ENCODE results near the gene TTLL1.
"Not testable (repeated sequence)": the region's sequence is repeated elsewhere in the genome, so short reads cannot be mapped to it uniquely, and the experiment has no call there.

TTLL1 gene

DNA sequence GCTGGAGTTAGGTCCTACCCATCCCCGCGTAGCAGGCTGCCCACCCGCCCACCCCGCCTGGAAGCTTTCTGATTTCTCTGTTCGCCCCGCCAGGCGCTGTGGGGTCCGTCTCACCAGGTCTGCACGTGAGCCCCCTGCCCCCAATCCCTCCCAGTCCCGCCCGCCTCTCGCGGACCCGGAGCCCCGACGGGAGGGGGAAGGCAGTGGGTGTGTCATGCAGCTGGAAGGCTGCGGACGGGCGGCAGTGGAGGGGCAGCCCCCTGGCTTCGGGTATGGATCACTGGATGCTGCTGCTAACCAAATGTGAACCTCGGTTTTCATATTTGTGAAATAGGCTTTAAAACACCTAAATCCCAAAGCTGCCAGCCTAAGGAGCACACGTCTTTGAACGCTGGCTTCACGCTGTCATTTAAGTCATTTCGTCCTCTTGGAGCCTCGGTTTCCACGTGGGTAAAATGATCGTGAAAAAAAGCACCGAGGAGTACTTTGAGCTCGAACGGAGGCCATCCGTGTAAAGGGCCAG is 20.8 kb upstream of the TTLL1 start:
- DNase-seq: no peak

DNA sequence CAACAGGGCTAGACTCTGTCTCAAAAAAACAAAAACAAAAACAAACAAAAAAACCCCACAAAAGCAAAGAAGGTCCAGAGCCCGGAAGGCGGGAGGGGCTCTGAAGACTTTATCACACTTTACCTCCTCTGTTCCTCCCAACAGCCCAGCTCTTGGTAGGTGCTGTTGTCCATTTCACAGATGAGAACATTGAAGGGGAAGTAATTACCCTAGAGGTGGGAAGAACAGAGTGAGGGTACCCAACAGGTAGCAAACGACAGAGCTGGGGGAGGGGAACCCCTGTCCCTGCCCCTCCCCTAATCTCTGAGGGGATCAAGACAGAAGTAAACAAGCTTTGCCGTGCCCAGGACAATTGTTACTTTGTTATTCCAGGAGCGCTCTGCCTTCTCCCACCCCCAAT is 20.3 kb upstream of the TTLL1 start:
- DNase-seq: no peak

DNA sequence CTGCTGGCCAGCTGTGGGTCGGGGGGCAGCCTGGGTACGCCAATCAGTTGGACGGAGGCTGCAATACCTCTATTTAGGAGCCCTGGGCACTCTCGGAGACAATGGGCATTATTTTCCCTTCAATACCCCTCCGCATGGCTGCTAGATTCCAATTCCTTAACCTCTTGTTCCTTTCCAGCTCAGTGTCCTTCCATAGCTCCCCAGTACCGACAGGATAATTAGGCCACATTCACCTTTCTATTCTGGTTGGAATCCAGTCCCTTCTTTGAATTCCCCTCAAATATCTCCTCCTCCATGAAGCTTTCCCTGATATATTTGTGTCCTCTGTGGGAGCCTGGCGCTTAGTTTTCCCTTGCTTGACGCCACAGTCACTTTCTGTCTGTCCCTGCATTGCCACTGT is 17.1 kb upstream of the TTLL1 start:
- DNase-seq: no peak

DNA sequence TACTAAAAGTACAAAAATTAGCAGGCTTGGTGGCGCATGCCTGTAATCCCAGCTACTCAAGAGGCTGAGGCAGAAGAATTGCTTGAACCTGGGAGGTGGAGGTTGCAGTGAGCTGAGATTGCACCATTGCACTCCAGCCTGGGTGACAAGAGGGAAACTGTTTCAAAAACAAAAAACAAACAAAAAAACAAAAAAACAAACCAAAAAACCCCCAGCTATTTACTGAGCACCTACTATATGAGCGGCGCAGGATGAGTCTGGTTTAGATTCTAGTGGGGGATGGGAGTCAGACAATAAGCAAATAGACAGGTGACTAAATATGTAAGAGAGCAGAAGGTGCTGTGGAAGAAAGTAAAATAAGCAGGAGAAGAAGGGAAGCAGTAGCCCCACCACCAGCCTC is 15.8 kb upstream of the TTLL1 start:
- not testable (repeated sequence) for DNase-seq

DNA sequence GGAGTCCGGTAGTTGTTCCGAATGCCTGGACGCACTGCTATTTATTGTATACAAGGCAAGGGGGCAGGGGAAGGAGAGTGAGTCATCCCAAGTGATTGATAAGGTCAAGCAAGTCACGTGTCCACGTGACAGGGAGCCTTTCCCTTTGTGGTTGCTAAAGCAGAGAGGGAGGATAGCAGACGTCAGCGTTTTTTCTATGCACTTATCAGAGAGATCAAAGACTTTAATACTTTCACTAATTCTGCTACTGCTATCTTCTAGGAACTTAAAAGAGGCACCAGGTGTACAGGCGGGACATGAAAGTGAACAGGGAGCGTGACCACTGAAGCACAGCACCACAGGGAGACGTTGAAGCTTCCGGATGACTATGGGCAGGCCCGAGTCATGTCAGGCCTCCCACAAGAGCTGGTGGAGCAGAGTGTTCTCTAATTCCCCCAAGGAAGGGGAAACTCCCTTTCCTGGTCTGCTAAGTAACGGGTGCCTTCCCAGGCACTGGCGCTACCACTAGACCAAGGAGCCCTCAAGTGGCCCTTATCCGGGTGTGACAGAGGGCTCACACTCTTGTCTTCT is 14.9 kb upstream of the TTLL1 start:
- not testable (repeated sequence) for DNase-seq

DNA sequence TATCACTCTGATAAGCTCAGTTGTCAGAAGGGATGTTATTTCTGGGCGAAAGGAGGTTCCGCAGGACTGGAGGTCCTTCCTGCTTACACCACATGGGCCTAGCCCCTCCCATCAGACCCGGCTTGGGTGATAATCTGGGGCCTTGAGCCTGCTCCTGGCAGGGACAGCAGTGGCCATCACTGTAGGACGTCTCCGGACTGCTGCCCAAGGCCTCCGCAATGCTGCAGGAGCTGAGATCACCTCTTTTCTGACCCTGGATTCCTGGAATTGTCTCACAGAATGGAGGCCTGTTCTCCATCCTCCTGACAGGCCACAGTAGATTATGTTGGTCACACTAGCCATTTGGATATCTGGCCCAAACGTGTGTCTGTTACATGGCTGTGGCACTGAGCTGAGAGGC is 12.1 kb upstream of the TTLL1 start:
- no peak for DNase-seq

DNA sequence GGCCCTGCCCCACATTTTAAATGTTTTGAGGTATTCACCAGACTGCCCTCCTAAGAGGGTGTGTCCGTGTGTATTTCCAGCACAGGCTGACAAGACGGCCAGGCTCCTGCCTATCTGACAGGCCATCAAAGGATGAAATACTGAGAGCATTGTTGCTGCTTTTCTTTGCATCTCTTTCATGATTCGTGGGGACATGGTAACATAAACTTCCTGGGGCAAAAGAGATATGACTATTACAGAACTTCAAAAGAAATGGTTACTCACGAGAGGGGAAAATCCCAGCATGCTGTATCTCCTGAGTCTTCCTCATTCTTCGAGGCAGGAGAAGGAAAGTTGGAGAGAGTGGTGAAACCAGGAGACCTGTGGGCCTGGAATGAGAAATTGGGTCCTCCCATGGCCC is 11.0 kb upstream of the TTLL1 start:
- DNase-seq: no peak

DNA sequence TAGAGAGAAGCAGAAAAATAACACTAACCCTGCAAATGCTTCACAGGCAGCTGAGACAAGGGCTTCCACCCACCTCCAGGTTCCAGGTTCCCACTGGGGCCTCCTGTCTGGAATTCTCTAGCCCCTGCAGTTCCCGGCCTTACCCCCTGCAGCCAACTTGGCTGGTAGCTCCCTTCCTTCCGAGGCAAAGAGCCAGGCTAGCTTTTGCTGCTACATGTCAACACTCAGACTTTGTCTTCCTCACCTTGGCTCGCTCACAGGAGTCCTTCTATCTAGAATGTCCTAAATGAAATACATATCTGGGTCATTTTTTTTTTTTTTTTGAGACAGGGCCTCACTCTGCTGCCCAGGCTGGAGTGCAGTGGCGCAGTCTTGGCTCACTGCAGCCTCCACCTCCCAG is 9.9 kb upstream of the TTLL1 start:
- no peak for DNase-seq

DNA sequence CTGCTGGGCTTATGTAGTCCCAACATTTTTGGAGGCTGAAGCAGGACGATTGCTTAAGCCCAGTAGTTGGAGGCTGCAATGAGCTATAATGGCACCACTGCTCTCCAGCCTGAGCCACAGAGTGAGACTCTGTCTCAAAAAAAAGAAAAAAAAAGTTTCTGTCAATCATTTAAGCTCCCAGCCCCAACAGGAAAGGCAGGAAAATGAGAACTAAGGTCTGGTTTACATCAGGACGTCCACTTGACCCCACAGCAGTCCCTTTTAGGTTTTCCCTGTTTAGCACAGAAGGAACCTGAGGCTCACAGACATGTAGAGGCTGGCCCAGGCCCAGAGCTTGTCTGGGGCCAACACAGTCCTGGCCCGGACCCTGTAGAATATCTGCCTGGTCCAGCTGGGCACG is 9.2 kb upstream of the TTLL1 start:
- no peak for DNase-seq

DNA sequence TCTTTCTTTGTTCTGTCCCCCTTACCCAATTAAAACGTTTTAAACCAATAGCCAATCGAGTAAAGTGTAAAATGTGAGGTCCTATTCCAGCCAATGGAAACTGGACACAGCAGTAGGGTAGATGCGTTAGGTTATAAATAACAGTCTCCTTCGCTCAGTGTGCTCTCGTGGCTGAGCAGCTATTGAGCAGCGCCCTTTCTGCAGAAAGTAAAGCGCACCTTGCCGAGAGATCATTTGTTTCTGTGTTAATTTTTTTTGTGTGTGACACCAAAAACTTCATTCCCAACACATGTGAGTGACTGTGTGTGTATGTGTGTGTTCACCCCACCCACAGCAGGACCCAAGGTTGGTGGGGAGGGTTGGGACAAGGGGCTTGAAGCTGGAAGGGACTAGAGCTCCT is 7.2 kb upstream of the TTLL1 start:
- DNase-seq: no peak

DNA sequence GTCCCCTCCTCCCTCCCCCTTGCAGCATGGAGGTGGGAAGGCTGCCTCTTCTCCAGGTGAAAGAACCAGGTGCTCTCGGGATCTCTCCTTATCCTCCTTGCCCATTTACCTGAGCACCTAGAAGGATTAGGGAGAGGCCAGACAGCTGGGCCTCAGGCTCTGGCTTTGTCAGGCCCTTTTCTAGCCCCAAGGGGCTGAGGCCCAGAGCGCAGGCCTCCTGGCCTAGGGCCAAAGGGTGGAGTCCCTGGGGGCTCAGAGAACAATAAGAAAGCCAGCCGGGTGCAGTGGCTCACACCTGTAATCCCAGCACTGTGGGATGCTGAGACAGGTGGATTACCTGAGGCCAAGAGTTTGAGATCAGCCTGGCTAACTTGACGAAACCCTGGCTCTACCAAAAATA is 5.4 kb upstream of the TTLL1 start:
- DNase-seq: no peak

DNA sequence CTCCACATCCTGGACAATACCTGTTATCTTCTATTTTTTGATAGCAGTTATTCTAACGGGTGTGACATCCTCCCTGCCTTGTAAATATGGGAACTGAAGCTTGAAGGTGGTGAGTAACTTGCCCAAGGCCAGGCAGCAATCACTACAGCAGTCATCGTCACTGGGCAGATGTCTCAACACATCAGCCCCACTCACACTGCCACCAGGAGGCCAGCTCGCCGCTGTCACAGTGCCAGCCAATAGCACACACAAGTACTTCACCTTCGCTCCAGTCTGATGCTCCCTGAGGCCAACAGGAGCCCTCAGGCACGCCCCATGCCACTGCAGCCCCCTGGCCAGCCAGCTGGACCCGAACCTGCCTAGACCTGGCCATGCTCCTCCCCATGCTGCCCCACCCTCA is 4.9 kb upstream of the TTLL1 start:
- DNase-seq: no peak

DNA sequence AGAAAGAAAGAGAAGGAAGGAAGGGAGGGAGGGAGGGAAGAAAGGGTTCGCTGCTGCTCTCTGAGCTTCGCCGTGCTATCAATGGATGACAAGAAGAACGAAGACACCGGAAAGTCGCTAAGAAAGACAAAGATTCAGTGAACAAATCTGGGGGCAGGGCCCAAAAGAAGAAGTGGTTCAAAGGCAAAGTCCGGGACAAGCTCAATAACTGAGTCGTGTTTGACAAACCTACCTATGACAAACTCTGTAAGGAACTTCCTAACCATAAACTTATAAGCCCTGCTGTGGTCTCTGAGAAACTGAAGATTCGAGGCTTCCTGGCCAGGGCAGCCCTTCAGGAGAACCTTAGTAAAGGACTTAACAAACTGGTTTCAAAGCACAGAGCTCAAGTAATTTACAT is 2.9 kb upstream of the TTLL1 start:
- no peak for DNase-seq

DNA sequence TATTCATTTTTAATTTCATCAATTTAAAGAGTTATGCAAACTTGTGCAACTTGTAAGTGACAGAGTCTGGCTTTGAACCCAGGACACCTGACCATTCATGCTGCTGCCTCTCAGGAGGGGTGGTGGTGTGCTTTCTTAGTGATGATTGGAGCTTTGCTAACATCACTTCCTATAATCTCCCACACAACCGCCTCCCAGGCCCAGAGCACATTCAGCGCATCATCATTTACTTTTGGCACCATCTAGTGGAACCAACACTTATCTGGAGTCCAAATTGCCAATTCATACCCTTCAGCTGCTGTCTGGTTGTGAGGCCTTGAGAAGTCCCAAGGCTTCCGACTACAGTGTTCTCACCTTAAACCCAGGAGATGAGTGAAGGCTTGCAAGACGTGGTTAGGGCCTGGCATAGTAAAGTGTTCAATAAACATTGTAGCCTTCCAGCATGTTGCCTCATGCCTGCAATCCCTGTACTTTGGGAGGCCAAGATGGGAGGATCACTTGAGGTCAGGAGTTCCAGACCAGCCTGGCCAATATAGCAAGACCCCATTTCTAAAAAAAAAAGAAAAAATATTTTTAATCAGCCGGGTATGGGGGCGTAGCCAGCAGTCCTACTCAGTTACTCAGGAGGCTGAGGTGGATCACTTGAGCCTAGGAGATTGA is 1.1 kb upstream of the TTLL1 start:
- peak; percentile 29 to 40 for DNase-seq

DNA sequence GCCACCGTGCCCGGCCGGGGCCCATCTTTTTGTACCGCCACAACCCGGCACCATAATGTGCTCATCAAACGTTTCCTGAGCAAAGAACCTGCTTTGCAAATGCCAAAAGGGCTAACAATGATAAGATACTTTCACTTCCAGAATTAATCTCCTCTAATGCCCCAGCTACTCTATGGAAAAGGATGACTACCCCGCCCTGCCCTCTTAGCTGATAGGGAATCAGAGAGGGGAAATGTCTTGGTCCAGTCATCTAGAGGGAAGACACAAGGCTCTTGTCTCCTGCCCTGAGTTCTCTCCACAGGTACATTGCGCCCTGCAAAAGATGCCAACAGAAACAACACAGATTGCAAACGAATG is 586 bp downstream of the TTLL1 start:
- DNase-seq: peak in 1 of 2 donors; percentile 15

DNA sequence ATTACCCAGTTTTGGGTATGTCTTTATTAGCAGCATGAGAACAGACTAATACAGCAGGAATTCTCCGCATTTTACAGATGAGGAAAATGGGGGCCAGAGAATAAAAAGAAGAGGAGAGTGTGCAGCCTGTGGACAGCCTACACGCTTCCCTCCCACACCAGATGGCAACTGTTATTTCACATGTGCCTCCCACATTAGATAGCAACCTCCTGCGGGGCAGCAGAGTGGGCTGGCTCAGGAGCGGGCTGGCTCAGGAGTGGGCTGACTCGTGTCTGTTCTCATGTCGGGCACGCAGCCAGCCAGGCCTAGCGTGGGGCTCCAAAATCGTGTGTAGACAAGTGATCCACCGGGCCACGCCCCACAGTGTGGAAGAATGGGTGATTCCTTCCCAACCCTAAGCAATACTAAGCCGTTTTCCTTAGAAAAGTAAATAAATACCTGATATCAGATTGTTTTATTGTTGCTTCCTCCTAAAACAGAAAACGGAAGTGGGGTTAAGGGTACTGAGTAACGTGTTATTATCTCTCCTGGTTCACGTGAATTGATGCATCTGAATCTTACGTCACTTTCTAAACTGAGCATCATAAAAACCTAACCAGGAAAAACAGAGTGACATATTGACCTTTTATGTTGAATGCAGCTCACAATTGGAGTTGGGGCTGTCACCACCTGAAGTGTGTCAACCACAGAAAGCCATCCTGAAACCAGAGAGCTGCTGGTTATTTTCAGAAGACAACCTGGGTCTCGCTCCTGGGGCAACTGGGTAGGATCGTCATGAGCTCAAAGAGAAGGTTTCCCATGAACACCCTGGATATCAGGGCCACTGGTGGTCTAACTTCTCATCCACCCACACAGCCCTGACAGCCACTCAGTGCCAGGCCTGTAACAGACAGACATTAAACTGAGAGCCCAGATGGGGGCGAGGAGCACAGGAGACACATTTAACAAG is 3.3 kb downstream of the TTLL1 start:
- no peak for DNase-seq

DNA sequence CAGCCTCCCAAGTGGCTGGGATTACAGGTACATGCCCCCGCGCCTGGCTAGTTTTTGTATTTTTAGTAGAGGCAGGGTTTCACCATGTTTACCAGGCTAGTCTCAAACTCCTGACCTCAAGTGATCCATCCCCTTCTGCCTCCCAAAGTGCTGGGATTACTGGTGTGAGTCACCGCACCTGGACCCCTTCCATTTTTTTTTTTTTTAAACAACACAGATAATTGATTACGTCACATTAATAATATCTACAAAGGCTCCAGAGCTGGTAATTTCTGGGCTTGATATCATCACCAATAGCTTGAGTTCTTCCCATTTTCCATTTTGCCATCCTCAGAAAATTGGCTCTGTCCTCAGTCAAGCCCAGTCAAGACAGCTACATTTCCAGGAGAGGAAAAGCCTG is 7.2 kb downstream of the TTLL1 start:
- DNase-seq: no peak

DNA sequence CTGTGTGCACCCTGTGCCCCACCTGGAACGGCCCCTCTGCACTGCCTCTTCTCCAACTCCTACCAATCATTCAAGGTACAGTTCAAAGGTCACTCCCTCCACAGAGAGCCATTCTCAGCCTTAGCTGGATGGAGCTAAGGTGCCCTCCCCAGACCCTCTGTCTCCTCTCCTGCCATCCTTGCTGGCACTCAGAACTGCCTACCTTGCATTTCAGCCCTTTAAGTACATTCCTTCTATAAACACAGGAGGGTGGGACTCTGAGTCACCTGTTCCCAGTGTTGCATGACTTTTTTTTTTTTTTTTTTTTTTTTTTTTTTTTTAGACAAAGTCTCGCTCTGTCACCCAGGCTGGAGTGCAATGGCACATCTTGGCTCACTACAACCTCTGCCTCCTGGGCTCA is 8.6 kb downstream of the TTLL1 start:
- no peak for DNase-seq

DNA sequence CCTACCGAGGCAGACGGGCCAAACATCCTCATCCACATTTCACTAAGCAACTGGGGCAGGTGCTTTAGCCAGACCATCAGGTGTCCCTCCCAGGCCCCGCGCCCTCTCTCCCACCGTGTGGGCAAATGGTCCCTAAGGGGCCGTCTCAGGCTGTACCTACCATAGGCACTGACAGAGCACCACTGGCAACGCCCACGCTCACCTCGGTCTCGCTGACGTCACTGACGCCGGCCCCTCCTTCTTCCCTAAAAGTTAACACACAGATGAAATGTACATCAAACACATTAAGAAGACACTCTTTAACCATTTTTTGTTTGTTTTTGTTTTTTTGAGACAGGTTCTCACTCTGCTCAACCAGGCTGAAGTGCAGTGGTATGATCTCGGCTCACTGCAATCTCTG is 9.4 kb downstream of the TTLL1 start:
- DNase-seq: no peak

DNA sequence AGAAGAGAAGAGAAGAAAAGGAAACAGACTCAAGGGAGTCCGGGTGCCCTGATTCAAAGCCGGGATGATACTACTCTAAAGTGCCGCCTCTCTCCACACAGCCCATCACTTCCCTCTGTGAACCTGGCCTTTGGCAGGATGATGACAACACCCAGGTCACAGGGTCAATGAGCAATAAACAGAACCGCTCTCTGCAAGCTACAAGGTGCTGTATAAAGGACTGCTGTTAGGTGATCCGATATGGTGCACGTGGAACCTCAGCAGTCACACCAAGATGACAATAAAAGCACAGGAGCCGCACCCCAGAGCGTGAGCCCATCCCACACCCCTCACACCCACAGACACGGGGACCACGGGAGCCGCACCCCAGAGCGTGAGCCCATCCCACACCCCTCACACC is 10.7 kb downstream of the TTLL1 start:
- DNase-seq: no peak

DNA sequence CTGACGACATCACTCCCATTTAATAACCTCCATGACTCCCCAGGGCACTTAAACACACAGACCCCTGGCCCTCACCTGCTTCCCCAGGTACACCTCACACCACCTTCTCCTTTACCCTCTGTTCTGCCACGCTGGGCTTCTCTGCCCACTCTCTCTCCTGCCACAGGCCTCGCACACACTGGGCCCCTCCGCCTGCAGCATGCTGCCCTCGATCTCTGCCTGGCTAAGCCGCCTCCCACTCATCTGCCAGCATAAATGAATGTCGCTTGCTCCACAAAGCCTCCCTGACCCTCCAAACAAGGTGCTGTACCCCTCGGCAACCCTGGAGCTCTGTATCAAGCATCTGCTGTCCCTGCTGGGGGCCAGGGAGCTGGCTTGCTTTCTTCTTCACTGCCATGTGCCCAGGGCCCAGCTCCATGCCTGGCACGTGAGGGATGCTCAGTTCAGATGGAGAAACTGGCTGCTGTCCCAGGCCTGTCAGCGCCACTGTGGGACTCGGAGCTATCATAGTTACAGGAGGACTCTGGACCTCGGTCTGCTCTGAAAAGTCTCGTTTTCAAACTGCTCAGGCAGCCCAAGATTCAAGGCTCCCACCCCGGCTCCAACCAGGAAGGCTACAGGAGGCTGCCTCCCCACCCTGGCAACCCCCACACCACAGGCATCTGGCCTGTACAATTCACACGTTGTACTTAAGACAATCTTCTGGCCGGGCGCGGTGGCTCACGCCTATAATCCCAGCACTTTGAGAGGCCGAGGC is 11.9 kb downstream of the TTLL1 start:
- DNase-seq: no peak

DNA sequence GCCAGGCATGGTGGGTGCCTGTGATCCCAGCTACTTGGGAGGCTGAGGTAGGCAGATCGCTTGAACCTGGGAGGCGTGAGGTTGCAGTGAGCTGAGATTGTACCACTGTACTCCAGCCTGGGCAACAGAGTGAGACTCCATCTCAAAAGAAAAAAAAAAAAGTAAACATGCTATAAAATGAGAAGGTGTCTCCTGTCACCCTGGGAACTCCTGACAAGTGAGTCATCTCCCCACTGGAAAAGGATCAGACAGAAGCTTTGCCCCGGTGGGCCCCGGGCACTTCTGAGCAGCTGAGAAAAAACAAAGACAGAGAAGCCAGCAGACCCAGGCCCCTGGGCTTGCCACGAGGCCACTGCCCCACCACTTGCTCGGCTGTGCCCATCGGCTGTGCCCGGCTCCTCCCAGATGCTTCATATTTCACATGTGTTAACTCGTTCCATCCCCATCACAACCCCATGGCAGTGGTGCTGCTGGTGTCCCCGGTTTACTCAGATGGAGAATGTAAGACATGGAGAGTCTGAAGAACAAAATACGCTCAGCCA is 22.3 kb downstream of the TTLL1 start:
- no peak for DNase-seq

DNA sequence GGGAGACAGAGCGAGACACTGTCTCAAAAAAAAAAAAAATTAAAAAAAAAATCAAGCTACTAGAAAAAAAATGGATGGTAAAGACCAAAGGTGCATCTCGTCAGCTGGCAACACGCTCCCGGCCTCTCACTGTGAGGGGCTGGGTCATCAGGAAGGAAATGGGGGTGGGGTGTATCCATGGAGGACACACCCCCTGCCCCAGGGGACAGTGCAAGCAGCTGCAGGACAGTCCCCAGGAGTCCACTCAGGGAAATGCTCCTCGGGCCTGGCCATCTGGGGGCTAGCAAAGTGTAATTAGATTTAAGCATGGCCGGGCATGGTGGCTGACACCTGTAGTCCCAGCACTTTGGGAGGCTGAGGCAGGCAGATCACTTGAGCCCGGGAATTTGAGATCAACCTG is 23.1 kb downstream of the TTLL1 start:
- no peak for DNase-seq

All from stimulated activated CD4-positive, alpha-beta T cell treated with anti-CD3 and anti-CD28 coated beads, Interleukin-2, amount 100 ng/mL, for 48 hours (primary cell).